K562 treated with DMSO at 1 percent for 12 hours (cell line): Measurements from ENCODE around the gene OR9A4. TPM values are rescaled to one million over a fixed set of nuclear protein-coding genes. Genes with fewer than 3 reads are reported as not detected.

Source experiments
- total RNA-seq: library from RNA; unstranded; fragments of 300-600 nt; gene quantifications from 2 replicates; pipeline ENCODE4 v1.2.3, GENCODE V29; 2022; ENCODE audit not compliant: insufficient read depth

OR9A4 gene
- not detected in 2 replicates for total RNA-seq

DNA sequence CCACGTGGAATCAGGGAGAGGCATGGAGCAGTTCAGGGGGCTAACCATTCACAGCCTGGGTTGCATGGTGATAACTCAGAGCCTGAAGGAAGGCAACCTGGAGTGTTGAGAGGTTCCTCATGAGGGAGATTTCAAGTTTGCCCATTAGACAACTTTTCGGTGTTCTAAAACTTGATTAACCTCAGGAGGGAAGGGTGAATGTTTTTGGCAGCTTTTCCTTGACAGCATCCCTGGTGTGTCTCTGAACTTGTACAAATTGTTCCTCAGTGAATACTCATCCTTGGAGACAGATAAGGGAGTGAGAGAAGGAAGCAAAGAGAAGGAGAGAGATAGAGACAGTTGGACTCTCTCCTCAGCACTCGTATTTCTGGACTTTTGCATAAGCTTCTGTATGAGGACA, at the start of gene OR9A4:
OR9A4 (plus strand) TSS at position 301 of the 400 bp plus-strand sequence. CDS start 2,477 bp downstream, outside the sequence.

DNA sequence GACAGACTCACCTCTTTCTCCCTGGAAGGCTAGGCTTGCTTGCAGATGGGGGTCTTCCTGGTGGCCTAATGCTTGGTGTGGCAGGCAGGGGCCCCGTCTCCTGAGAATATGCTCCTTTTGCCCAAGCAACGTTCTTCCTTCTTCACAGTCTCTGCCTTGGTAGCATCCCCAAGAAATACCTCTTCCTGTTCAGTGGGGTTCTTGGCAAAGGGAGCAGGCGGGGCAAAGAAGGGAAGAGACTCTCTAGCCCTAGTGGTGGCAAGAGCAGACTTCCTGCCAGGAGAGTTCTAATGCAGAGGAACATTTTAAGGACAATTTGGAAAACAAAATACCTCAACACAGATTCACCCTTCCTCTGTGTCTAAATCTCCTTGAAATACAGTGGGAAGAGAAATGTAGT, 30.6 kb downstream of the OR9A4 start, which contains the start of gene CLEC5A:
CLEC5A (minus strand) TSS at position 179 of the 400 bp plus-strand sequence. CDS start 682 bp downstream, outside the sequence.

Other genes with a start within 250 kb of the OR9A4 start
- gene DENND11, start 214.2 kb upstream of the OR9A4 start, total RNA-seq: 0.59 TPM in 1 of 2 replicates, not detected in the other
- not detected in 2 replicates for gene WEE2, start 208.0 kb upstream of the OR9A4 start, total RNA-seq
- 243 and 301 TPM in 2 replicates for gene SSBP1, start 178.0 kb upstream of the OR9A4 start, total RNA-seq
- gene TAS2R3, start 152.3 kb upstream of the OR9A4 start, total RNA-seq: not detected in 2 replicates
- 0.86 TPM in 1 of 2 replicates, not detected in the other for gene TAS2R4, start 139.7 kb upstream of the OR9A4 start, total RNA-seq
- 0.91 TPM in 1 of 2 replicates, not detected in the other for gene TAS2R5, start 126.2 kb upstream of the OR9A4 start, total RNA-seq
- gene PRSS37, start 74.9 kb upstream of the OR9A4 start, total RNA-seq: not detected in 2 replicates
- not detected in 2 replicates for gene CLEC5A, start 30.6 kb downstream of the OR9A4 start, total RNA-seq
- not detected in 2 replicates for gene TAS2R38, start 57.4 kb downstream of the OR9A4 start, total RNA-seq
- 0.39 TPM in 1 of 2 replicates, not detected in the other for gene MGAM, start 79.5 kb downstream of the OR9A4 start, total RNA-seq
- gene MGAM2, start 195.3 kb downstream of the OR9A4 start, total RNA-seq: 0.32 TPM in 1 of 2 replicates, not detected in the other